SK-N-SH treated with all-trans-retinoic acid at 6 μM for 48 hours (cell line): ENCODE measurements around the gene SYNDIG1.

Experiments
- ZNF70 ChIP-seq: fragments of 450-650 bp; formaldehyde crosslinking; IDR thresholded peaks from 2 replicates; pipeline ENCODE4 v1.5.0; 2020; ENCODE audit warnings: mild to moderate bottlenecking, moderate library complexity
- ZNF8 ChIP-seq: fragments of 450-650 bp; formaldehyde crosslinking; IDR thresholded peaks from 2 replicates; pipeline ENCODE4 v1.5.0; 2020; ENCODE audit warnings: mild to moderate bottlenecking, moderate library complexity

- TF ChIP-seq ZNF70 (CRISPR knock-in tag): no peak
- no peak for TF ChIP-seq ZNF8 (CRISPR knock-in tag)
Observed at GRCh38 chr20:24586523-24586840, 117.1 kb downstream of the SYNDIG1 start.
